SU-DHL-6 (cell line): ENCODE results near the gene TP53I3.

Experiments
- H2AFZ ChIP-seq: fragments of 200-600 bp; sonication (generic); 2 replicates; pipeline ENCODE4 v1.6.1; 2014; ENCODE audit warnings: low read depth, mild to moderate bottlenecking, moderate library complexity, mixed read lengths, antibody characterized with exemption, low read length; ENCODE audit not compliant: severe bottlenecking
- H3F3A ChIP-seq: fragments of 200-600 bp; shearing (Covaris generic); 2 replicates; pipeline ENCODE4 v1.6.0; 2016; ENCODE audit warnings: antibody characterized with exemption, mild to moderate bottlenecking; ENCODE audit not compliant: insufficient read depth
- H3K27ac ChIP-seq: fragments of 200-600 bp; sonication (generic); 2 replicates; pipeline ENCODE4 v1.5.1; 2016; ENCODE audit warnings: low read depth, mild to moderate bottlenecking, low read length, moderate library complexity, mixed read lengths
- H3K27me3 ChIP-seq: fragments of 200-600 bp; sonication (generic), shearing (Covaris generic); 2 replicates; pipeline ENCODE4 v1.6.0; 2014; ENCODE audit warnings: mild to moderate bottlenecking, low read length
- H3K36me3 ChIP-seq: fragments of 200-600 bp; sonication (generic); 2 replicates; pipeline ENCODE4 v1.6.1; 2014; ENCODE audit warnings: mild to moderate bottlenecking, low read length, mixed read lengths
- H3K4me2 ChIP-seq: fragments of 300-600, 200-600 bp; shearing (Covaris generic), sonication (generic); 2 replicates; pipeline ENCODE4 v1.6.0; 2014; ENCODE audit warnings: low read length, low read depth, mild to moderate bottlenecking; ENCODE audit not compliant: poor library complexity, severe bottlenecking
- H3K4me3 ChIP-seq: fragments of 200-600 bp; sonication (generic); 2 replicates; pipeline ENCODE4 v1.5.1; 2014; ENCODE audit warnings: antibody characterized with exemption, low read length, mild to moderate bottlenecking, mixed read lengths; ENCODE audit not compliant: insufficient read depth, poor library complexity, severe bottlenecking
- H3K79me2 ChIP-seq: fragments of 200-600 bp; sonication (generic); 2 replicates; pipeline ENCODE4 v1.6.1; 2014; ENCODE audit warnings: mild to moderate bottlenecking, low read length, moderate library complexity; ENCODE audit not compliant: insufficient read depth
- H3K9ac ChIP-seq: fragments of 200-600 bp; sonication (generic); 2 replicates; pipeline ENCODE4 v1.7.0; 2014; ENCODE audit warnings: mild to moderate bottlenecking, low read length
- H3K9me2 ChIP-seq: fragments of 200-600 bp; sonication (generic); replicated peaks from 2 replicates; pipeline ENCODE4 v1.6.1; 2014; ENCODE audit warnings: low read length; ENCODE audit not compliant: insufficient read depth
- H3K9me3 ChIP-seq: fragments of 200-600 bp; sonication (generic); 2 replicates; pipeline ENCODE4 v1.6.1; 2014; ENCODE audit warnings: low read length, mixed read lengths; ENCODE audit not compliant: insufficient read depth
- H4K20me1 ChIP-seq: fragments of 200-600 bp; sonication (generic); 2 replicates; pipeline ENCODE4 v1.6.1; 2014; ENCODE audit warnings: low read depth, mild to moderate bottlenecking, antibody characterized with exemption, low read length, moderate library complexity, mixed read lengths
- EZH2phosphoT487 ChIP-seq: fragments of 200-600 bp; sonication (generic), shearing (Covaris generic); conservative IDR thresholded peaks from 2 replicates; pipeline ENCODE4 v1.6.1; 2018; ENCODE audit warnings: mild to moderate bottlenecking, antibody characterized with exemption, low read length, moderate library complexity, mixed read lengths
- TF ChIP-seq, protein P1 (sequence below): fragments of 200-600 bp; sonication (generic); IDR thresholded peaks from one replicate; pipeline ENCODE4 v1.5.1; 2017; ENCODE audit warnings: antibody characterized with exemption, mild to moderate bottlenecking, low read length, moderate library complexity; ENCODE audit not compliant: insufficient read depth, poor library complexity, severe bottlenecking

The TP53I3 gene

GRCh38 chr2:24107336-24107735 is 22.7 kb upstream of the TP53I3 start:
- Histone ChIP-seq H3K9me2 (no peaks in the 10 kb centered on the region), H3F3A (no peaks in the 10 kb centered on the region), H3K79me2 (no peaks in the 10 kb centered on the region), H2AFZ (no peak overlapping the region), H4K20me1 (no peaks in the 10 kb centered on the region), H3K4me2 (no peak overlapping the region), H3K9ac (no peak overlapping the region), H3K36me3 (no peaks in the 10 kb centered on the region), H3K27me3 (no peaks in the 10 kb centered on the region), H3K27ac (no peak overlapping the region), H3K4me3 (no peak overlapping the region), H3K9me3 (no peaks in the 10 kb centered on the region)
- TF ChIP-seq, protein P1, sequence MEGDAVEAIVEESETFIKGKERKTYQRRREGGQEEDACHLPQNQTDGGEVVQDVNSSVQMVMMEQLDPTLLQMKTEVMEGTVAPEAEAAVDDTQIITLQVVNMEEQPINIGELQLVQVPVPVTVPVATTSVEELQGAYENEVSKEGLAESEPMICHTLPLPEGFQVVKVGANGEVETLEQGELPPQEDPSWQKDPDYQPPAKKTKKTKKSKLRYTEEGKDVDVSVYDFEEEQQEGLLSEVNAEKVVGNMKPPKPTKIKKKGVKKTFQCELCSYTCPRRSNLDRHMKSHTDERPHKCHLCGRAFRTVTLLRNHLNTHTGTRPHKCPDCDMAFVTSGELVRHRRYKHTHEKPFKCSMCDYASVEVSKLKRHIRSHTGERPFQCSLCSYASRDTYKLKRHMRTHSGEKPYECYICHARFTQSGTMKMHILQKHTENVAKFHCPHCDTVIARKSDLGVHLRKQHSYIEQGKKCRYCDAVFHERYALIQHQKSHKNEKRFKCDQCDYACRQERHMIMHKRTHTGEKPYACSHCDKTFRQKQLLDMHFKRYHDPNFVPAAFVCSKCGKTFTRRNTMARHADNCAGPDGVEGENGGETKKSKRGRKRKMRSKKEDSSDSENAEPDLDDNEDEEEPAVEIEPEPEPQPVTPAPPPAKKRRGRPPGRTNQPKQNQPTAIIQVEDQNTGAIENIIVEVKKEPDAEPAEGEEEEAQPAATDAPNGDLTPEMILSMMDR: no peak
- no peak for TF ChIP-seq EZH2phosphoT487

- no peaks in the 10 kb centered on the region for H3K79me2 ChIP-seq
- no peak overlapping the region for H3K27ac ChIP-seq
- no peak for TF ChIP-seq EZH2phosphoT487
- TF ChIP-seq, protein P1: no peak
- no peak overlapping the region for H2AFZ ChIP-seq
- no peaks in the 10 kb centered on the region for H3K9me2 ChIP-seq
- H3K9ac ChIP-seq: no peak overlapping the region
- H3K4me3 ChIP-seq: no peak overlapping the region
- H3F3A ChIP-seq: no peaks in the 10 kb centered on the region
- no peaks in the 10 kb centered on the region for H3K27me3 ChIP-seq
- H3K9me3 ChIP-seq: no peaks in the 10 kb centered on the region
- no peak overlapping the region for H3K4me2 ChIP-seq
- H4K20me1 ChIP-seq: no peaks in the 10 kb centered on the region
- H3K36me3 ChIP-seq: no peaks in the 10 kb centered on the region
Observed at GRCh38 chr2:24106786-24107185, 22.2 kb upstream of the TP53I3 start.

GRCh38 chr2:24105816-24106215 is 21.2 kb upstream of the TP53I3 start:
- TF ChIP-seq EZH2phosphoT487: no peak
- TF ChIP-seq, protein P1: no peak
- Histone ChIP-seq H3K9me3 (no peaks in the 10 kb centered on the region), H3K27me3 (no peaks in the 10 kb centered on the region), H3K9me2 (no peaks in the 10 kb centered on the region), H3K4me2 (no peak overlapping the region), H3K27ac (no peak overlapping the region), H3K79me2 (no peaks in the 10 kb centered on the region), H4K20me1 (no peaks in the 10 kb centered on the region), H3K9ac (no peak overlapping the region), H2AFZ (no peak overlapping the region), H3K4me3 (no peak overlapping the region), H3F3A (no peaks in the 10 kb centered on the region), H3K36me3 (no peaks in the 10 kb centered on the region)

DNA sequence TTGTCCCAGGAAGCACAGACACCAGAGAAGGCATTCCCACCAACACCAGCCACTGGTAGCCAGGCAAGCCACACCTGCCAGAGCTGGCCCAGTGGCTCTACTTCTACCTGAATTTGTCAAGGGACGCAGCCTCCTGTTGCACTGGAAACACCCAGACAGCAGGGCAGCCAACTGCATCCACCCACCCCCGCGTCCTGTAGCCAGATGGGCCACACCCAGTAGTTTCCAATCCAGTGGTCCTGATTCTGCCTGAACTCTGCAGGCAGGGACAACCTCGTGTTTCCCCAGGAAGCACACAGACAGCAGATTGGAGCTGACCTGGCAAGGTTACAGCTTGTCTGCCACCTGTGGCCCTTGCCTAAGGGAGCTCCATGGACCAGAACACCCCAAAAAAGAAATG is 20.3 kb upstream of the TP53I3 start:
- Histone ChIP-seq H3K4me3 (no peak overlapping the region), H3K79me2 (no peaks in the 10 kb centered on the region), H3K27ac (no peak overlapping the region), H3K9ac (no peak overlapping the region), H3K36me3 (no peaks in the 10 kb centered on the region), H3F3A (no peaks in the 10 kb centered on the region), H3K9me3 (no peaks in the 10 kb centered on the region), H2AFZ (no peak overlapping the region), H3K4me2 (no peak overlapping the region), H3K9me2 (no peaks in the 10 kb centered on the region), H3K27me3 (no peaks in the 10 kb centered on the region), H4K20me1 (no peaks in the 10 kb centered on the region)
- TF ChIP-seq EZH2phosphoT487: no peak
- TF ChIP-seq, protein P1: no peak
